Epithelial cell of proximal tubule (primary cell): Measurements from ENCODE around the gene RFXAP. TPM values are rescaled to one million over a fixed set of nuclear protein-coding genes. Genes with fewer than 3 reads are reported as not detected.

Source experiments
- DNase-seq: peaks from one replicate; pipeline ENCODE4 v3.0.0-alpha.2; 2011; ENCODE audit warnings: low read depth
- H3K4me3 ChIP-seq: 2 replicates; pipeline ENCODE4 v1.5.1; 2011; ENCODE audit warnings: low read depth, mild to moderate bottlenecking, low read length
- CTCF ChIP-seq: conservative IDR thresholded peaks from 2 replicates; pipeline ENCODE4 v1.5.1; 2012; ENCODE audit warnings: low read depth, mild to moderate bottlenecking, low read length
- total RNA-seq: library from RNA; depleted of rRNA; stranded (reverse); fragments of >200 nt; gene quantifications from 2 replicates; pipeline ENCODE4 v1.2.3, GENCODE V29; 2015

RFXAP gene
- total RNA-seq, 1 donor from 2014 or later, result 2.7 TPM

GRCh38 chr13:36875431-36875830, 56.4 kb downstream of the RFXAP start:
- no peak for DNase-seq
- TF ChIP-seq CTCF, result no peak

GRCh38 chr13:36875961-36876360, 56.9 kb downstream of the RFXAP start:
- no peak overlapping the region for H3K4me3 ChIP-seq
- no peak for DNase-seq
- TF ChIP-seq CTCF, result no peak

More at GRCh38 chr13:36875431-36875830, 56.4 kb downstream of the RFXAP start:
- no peak overlapping the region for H3K4me3 ChIP-seq

Other genes with a start within 250 kb of the RFXAP start
- not detected in 2 replicates for gene SERTM1, start 145.2 kb upstream of the RFXAP start, total RNA-seq
- 0.80 and 4.8 TPM in 2 replicates for gene SMAD9, start 101.0 kb downstream of the RFXAP start, total RNA-seq
- gene ALG5, start 180.1 kb downstream of the RFXAP start, total RNA-seq, result 26.3 and 36.8 TPM in 2 replicates
- gene EXOSC8, start 181.6 kb downstream of the RFXAP start, total RNA-seq, result 68.1 and 92.8 TPM in 2 replicates
- gene SUPT20H, start 240.5 kb downstream of the RFXAP start, total RNA-seq, result 40.7 and 41.4 TPM in 2 replicates